Measurements from ENCODE around the gene SPEN. TPM values are rescaled to one million over a fixed set of nuclear protein-coding genes. Genes with fewer than 3 reads are reported as not detected.
A peak's percentile ranks its signal among the peaks of the same experiment; 100 is the strongest.

SPEN gene
- total and polyA plus RNA-seq, 9 of the 15 experiments (the other 6 are each of a cell fraction or from before 2014, with no cell fraction given): 5.7 to 87.5 (median 27.2) TPM

DNA sequence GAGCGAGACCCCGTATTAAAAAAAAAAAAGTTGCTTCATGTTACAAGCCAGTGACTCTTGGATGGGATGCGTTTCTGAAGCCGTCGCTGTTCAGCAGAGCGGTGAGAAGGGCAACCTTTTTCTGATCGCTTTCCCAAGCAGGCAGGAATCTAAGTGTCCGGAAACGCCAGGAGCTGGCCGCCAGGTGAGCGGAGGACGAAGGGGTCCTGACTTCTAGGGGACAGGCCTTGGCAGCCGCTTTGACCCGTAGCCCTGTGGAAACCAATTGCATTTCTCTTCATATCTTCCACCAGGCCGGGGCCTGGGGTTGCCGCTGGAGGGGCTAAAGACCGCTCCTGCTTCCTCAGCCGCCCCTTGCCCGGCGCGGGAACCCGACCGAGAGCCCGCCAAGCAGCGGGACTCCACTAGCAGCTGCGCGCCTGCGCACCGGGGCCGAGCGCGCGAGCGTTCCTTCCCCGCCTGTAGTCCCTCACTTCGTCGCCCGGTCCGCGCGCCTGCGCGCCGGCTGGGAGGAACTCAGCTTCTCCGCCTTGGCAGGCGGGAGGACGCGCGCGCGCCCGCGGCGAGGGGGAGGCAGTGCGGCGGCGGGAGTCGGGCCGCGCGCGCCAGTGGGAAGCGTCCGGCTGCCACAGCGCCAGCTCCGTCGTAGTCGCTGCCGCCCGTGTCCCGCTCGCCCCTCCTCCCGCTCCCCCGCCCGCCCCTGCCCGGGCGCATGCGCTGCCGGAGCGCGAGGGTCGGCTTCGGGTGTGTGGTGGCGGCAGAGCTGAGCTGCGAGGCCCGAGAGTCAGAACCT, at the start of gene SPEN (continued):
- TF ChIP-seq, protein P1, sequence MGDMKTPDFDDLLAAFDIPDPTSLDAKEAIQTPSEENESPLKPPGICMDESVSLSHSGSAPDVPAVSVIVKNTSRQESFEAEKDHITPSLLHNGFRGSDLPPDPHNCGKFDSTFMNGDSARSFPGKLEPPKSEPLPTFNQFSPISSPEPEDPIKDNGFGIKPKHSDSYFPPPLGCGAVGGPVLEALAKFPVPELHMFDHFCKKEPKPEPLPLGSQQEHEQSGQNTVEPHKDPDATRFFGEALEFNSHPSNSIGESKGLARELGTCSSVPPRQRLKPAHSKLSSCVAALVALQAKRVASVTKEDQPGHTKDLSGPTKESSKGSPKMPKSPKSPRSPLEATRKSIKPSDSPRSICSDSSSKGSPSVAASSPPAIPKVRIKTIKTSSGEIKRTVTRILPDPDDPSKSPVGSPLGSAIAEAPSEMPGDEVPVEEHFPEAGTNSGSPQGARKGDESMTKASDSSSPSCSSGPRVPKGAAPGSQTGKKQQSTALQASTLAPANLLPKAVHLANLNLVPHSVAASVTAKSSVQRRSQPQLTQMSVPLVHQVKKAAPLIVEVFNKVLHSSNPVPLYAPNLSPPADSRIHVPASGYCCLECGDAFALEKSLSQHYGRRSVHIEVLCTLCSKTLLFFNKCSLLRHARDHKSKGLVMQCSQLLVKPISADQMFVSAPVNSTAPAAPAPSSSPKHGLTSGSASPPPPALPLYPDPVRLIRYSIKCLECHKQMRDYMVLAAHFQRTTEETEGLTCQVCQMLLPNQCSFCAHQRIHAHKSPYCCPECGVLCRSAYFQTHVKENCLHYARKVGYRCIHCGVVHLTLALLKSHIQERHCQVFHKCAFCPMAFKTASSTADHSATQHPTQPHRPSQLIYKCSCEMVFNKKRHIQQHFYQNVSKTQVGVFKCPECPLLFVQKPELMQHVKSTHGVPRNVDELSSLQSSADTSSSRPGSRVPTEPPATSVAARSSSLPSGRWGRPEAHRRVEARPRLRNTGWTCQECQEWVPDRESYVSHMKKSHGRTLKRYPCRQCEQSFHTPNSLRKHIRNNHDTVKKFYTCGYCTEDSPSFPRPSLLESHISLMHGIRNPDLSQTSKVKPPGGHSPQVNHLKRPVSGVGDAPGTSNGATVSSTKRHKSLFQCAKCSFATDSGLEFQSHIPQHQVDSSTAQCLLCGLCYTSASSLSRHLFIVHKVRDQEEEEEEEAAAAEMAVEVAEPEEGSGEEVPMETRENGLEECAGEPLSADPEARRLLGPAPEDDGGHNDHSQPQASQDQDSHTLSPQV (IDR thresholded peaks at IDR 0.05): no peak
- peak; percentile 84 for TF ChIP-seq ZNF644 (tag; IDR thresholded peaks at IDR 0.05; ENCODE audit: low read depth)
- no peak for TF ChIP-seq NFE2L1 (tag; IDR thresholded peaks at IDR 0.05; ENCODE audit: borderline replicate concordance, low read depth)
- TF ChIP-seq ELF2 (CRISPR knock-in tag; IDR thresholded peaks at IDR 0.05): peak; percentile 29; the same call in 1 of the 2 replicates
- no peak for TF ChIP-seq ZNF780A (CRISPR knock-in tag; IDR thresholded peaks at IDR 0.05)
- peak; percentile 77; the same call in 1 of the 2 replicates for TF ChIP-seq POLR2AphosphoS2 (IDR thresholded peaks at IDR 0.05; ENCODE audit: low read length)
- TF ChIP-seq, protein P2, sequence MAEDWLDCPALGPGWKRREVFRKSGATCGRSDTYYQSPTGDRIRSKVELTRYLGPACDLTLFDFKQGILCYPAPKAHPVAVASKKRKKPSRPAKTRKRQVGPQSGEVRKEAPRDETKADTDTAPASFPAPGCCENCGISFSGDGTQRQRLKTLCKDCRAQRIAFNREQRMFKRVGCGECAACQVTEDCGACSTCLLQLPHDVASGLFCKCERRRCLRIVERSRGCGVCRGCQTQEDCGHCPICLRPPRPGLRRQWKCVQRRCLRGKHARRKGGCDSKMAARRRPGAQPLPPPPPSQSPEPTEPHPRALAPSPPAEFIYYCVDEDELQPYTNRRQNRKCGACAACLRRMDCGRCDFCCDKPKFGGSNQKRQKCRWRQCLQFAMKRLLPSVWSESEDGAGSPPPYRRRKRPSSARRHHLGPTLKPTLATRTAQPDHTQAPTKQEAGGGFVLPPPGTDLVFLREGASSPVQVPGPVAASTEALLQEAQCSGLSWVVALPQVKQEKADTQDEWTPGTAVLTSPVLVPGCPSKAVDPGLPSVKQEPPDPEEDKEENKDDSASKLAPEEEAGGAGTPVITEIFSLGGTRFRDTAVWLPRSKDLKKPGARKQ (CRISPR knock-in tag; IDR thresholded peaks at IDR 0.05): no peak
- 0 out of 2 replicates have a peak, but pooled peaks have one; percentile 76 for TF ChIP-seq NR2F6 (CRISPR knock-in tag; IDR thresholded peaks at IDR 0.05)
- no peak for TF ChIP-seq ZNF23 (CRISPR knock-in tag; IDR thresholded peaks at IDR 0.05)
- TF ChIP-seq SMARCE1 (IDR thresholded peaks at IDR 0.05): no peak
- TF ChIP-seq PTBP1 (IDR thresholded peaks at IDR 0.05; ENCODE audit: low read depth, low read length): no peak
- 0 out of 2 replicates have a peak, but pooled peaks have one; percentile 13 for TF ChIP-seq ZNF561 (CRISPR knock-in tag; conservative IDR thresholded peaks at IDR 0.05)
- peak; percentile 88 for TF ChIP-seq POLR2H (tag; IDR thresholded peaks at IDR 0.05; ENCODE audit: low read depth)
- TF ChIP-seq FOXJ3 (CRISPR knock-in tag; IDR thresholded peaks at IDR 0.05): no peak
- TF ChIP-seq TAL1 (IDR thresholded peaks at IDR 0.05): no peak; the same call in 1 of the 2 replicates
- TF ChIP-seq, protein P3, sequence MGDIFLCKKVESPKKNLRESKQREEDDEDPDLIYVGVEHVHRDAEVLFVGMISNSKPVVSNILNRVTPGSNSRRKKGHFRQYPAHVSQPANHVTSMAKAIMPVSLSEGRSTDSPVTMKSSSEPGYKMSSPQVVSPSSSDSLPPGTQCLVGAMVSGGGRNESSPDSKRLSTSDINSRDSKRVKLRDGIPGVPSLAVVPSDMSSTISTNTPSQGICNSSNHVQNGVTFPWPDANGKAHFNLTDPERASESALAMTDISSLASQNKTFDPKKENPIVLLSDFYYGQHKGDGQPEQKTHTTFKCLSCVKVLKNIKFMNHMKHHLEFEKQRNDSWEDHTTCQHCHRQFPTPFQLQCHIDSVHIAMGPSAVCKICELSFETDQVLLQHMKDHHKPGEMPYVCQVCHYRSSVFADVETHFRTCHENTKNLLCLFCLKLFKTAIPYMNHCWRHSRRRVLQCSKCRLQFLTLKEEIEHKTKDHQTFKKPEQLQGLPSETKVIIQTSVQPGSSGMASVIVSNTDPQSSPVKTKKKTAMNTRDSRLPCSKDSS (IDR thresholded peaks at IDR 0.05; ENCODE audit: low read depth, partially characterized antibody): no peak
- TF ChIP-seq ZFP30 (CRISPR knock-in tag; IDR thresholded peaks at IDR 0.05; ENCODE audit: borderline replicate concordance): no peak
- peak; percentile 67 for TF ChIP-seq HNRNPLL (IDR thresholded peaks at IDR 0.05; ENCODE audit: low read depth, low read length, poor library complexity, severe bottlenecking)
- TF ChIP-seq HDAC3 (IDR thresholded peaks at IDR 0.05; ENCODE audit: borderline replicate concordance, partially characterized antibody): no peak
- TF ChIP-seq ZC3H4 (CRISPR knock-in tag; IDR thresholded peaks at IDR 0.05; ENCODE audit: borderline replicate concordance): no peak
- no peak for TF ChIP-seq ZNF778 (CRISPR knock-in tag; IDR thresholded peaks at IDR 0.05)
- no peak for TF ChIP-seq ZNF79 (CRISPR knock-in tag; IDR thresholded peaks at IDR 0.05; ENCODE audit: low read depth)

Measured in K562 (cell line).